NCI-H2227 treated with DMSO at 0.1 percent for 48 hours (cell line): Measurements from ENCODE around the gene IL13.

Experiments
- DNase-seq: peaks from one replicate; lab custom pipeline; 2025; lab: John Stamatoyannopoulos, UW

IL13 gene

DNA sequence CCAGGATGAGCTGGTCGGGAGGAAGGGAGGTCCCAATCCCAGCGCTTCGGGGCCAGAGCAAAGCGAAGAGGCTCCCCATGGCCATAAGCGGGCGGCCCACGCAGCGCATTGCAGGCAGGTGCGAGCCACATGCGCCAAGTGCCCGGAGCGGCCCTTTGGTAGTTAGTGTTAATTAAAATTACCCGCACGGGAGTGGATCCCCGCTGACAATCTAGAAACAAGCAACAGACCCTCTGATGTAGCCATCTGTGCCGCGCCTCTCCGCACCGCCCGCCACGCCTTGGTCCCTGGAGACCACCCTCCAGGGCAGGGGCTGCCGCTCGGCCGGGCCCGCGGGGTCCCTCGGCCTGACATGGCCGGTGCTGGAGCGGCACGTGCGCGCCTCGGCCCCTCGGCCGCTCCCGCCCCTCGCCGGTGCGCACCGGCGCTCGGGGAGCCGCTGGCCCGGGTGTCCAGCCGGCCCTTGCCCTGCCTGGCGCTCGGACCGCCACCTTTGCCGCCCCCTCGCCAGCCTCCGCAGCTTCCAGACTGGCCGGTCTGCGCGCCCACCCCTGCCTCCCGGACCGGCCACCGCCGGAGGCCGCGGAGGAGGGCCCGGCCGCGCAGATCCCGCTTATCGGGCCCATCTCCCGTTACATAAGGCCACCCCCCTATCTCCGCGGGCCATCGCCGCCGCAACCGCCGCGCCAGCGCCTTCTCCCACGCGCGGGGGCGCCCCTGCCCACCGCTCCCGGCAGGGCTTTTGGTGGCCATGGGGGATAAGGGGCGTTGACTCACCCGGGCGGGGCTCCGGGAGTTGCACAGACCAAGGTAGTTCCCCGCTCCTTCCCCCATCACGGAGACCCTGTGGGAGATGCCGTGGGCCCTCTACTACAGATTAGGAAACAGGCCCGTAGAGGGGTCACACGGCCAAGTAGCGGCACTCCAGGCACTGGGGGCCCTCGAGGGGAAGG, 1.9 kb upstream of the IL13 start:
- DNase-seq = no peak

GRCh38 chr5:132656774-132657355, 1.1 kb upstream of the IL13 start:
- DNase-seq = no peak

- DNase-seq = no peak
Measured at GRCh38 chr5:132658381-132659302, 669 bp downstream of the IL13 start.

GRCh38 chr5:132659598-132660493, 1.9 kb downstream of the IL13 start:
- DNase-seq = no peak

DNA sequence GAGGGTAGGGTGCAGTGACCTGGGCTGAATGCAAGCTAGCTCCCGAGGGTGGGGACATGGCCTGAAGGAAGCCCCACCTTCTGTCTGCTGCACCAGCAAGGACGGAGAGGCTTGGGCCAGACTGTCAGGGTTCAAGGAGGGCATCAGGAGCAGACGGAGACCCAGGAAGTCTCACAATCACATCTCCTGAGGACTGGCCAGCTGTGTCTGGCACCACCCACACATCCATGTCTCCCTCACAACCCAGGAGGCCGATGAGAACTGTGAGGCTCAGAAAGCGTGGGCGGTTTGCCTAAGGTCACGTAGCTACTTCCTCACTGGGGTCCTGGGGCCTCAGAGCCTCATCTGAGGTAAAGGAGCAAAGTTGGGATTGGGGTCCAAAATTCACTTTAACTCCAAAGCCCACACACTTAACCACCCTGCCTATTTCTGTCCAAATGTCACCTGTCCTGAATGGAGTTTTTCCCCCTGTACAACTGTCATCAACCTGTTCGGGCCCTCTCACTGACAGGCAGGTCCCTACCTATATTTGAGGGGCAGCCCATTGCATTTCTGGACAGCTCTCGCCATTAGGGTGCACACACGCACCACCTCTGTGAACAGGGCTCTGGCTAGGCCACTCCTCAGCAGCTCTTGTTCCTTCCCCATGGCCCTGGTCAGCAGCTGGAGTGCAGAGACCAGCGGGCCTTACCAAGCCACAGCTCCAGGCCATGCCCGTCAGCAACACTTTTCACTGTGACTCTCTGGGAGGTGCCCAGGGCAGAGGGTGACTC, 3.4 kb downstream of the IL13 start:
- DNase-seq = no peak

DNA sequence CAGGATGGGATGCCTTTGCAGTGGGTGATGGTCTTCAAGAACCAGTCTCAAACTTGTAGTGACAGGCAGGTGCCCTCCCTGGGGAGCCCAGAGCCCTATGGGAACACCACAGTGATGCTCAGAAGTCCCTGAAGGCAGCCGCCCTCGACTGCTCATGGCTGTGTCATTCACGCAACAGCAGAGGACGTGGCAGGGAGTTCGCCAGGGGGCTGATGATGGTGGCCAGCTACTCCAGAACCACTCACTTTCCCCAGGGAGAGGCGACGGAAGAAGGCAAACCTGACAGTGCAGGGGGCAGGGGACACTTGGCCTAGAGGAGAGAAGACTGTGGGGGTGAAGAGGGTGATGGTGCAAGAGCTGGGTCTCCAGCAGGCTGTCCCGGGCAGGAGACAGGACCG, 4.0 kb downstream of the IL13 start:
- DNase-seq = no peak

DNA sequence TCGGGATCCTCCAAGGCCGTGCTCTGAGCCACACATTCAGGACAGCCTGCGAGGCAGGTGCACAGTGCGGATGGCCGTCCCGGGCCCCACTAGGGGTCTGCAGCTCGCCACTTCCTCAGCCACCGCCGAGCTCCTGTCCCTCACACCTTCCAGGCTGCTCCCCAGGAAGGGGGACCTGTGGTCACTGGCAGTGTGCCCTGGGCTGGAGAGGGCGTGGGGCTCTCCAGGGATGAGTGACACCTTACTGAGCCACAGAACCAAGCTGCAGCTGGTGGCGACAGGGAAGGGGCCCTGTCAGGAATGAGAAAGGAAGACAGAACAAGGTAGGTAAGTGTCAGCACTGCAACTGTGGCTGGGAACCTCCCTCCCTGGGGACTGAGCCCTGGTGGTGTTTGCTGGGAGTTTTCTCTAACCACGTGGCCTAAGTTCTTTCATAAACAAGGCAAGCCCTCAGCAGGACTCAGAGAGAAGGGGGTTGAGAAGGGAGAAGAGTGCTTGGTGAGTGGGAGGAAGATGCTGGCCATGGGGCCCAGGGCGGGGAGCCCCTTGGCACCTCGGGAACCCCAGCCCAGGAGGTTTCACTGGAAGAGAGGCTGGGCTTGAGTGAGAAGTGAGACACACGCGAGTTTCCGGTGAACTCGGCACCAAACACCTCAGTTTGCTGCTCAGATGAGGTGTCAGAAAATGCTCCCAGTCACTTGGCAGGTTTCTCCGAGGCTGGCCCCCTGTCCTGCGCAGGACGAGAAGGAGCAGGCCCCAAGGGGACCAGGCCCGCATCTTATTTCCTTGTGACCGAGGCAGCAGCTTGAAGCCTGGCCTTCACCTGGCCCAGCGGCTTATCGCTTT, 5.2 kb downstream of the IL13 start:
- no peak for DNase-seq

- no peak for DNase-seq
Measured at GRCh38 chr5:132663771-132664695, 6.1 kb downstream of the IL13 start.

DNA sequence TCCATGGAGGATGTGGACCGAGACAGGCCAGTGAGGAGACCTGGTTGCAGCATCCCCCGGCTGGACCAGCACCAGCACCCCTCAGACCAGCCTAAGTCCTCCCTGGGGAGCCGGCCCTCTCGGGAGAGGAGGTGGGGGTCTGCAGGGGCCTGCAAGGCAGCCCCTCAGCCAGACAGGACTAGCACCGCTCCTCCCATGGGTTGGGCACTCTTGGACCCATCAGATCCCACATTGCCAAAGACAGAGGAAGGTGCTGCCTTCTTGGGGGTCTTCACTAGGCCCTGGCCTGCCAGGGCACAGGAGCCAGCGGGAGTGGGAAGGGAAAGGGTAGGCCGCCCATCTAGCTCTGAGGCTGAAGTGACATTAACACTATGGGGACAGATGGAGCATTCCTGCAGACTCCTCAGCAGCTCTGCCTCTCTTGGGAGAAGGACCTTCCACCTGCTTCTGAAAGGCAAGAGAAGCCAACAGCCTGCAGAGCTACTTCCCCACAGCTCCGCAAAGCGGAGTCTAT, 6.8 kb downstream of the IL13 start:
- DNase-seq = no peak

GRCh38 chr5:132665574-132666080, 7.7 kb downstream of the IL13 start:
- no peak for DNase-seq

DNA sequence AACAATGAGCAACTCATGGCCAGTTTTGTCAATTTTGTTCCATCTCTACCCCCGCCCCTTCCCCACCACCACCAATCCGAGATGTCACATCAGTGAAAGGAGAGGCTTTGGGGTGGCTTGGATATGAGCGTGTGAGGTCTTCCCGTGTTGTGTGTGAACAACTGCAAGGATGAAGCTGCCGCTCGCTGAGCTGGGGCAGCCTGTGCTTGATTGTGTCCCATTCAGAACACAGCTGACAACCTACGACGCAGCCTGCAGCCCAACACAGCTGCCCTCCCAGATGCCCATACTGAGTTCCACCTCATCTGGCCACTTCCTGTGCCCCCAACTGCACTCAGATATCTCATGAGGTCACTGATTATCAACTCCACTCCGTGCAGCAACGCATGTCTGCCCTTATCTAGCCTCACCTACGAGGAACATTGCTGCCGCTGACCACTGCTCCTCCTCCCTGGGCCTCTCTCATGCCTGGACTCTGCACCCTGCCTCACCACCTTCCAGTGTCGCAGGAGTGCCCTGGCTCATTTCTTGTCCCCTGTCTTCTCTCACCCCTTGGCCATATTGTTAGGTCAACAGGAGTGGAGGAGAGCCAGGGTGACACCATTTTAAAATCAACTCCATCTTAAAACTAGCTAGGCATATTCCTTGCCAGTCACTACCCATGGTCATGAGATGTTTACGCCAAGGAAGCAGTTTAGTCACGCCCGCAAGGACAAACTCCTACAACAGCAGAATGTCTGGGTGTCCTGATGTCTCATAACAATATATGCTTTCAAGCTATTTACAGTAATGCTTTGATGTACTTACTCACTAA, 8.5 kb downstream of the IL13 start:
- DNase-seq = no peak

DNA sequence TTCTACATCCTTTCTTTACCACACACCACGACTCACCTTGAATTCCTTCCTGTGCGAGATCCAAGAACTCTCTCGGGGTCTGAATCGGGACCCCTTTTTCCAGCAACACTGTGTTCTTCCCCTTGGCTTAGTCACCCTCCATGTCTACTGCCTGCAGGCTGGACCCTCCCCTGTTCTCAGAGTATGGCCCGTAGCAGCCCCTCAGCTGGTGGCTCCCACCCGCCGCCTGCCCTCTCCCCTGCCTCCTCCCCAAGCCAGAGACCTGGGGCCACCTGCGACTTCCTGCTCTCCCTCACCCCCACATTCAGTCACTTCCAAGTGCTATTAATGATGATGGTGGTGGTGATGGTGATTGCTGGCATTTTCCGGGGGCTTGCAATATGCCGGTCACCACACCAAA, 9.3 kb downstream of the IL13 start:
- no peak for DNase-seq

DNA sequence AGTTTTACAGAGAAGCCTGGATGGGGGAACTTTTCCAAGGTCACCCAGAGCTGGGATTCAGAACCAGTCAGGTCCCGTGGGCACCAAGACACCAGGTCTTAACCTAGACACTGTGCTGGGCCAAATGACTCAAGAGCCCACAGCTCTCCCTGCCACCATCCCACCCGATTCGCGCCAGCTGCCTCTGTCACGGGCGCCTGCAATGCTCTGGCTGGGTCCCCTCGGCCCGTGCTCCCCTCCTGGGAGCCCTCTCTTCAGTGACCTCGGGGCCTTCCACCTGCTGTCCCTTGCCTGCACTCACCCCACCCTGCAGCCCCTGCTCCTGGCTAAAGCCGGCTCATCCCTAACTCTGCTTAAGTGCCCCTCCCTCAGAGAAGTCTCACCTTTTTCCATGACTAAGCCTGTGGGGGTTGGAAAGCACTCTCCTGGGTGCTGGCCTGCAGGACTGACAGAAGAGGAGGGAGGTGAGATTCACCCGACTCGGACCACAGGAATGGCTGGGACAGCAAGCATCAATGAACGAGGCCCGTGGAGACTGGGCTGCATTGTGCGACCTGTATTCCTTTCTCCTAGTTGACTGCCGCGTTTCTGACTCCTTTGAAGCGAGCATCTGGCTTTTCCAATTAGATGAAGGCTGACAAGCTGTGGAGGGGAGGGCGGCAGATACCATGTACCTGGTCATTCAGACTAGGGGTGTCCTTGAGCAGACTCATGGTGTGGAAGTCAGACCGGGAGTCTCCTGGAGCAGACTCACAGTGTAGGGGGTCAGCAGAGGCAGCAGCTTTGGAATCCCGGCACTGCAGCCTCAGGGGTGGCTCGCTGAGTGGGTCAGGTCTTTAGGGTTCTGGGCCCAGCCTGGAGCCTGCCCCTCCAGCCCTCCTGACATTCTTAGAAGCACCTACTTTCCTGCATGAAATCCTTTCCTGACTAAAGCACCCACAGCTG, 10.1 kb downstream of the IL13 start:
- DNase-seq = no peak

DNA sequence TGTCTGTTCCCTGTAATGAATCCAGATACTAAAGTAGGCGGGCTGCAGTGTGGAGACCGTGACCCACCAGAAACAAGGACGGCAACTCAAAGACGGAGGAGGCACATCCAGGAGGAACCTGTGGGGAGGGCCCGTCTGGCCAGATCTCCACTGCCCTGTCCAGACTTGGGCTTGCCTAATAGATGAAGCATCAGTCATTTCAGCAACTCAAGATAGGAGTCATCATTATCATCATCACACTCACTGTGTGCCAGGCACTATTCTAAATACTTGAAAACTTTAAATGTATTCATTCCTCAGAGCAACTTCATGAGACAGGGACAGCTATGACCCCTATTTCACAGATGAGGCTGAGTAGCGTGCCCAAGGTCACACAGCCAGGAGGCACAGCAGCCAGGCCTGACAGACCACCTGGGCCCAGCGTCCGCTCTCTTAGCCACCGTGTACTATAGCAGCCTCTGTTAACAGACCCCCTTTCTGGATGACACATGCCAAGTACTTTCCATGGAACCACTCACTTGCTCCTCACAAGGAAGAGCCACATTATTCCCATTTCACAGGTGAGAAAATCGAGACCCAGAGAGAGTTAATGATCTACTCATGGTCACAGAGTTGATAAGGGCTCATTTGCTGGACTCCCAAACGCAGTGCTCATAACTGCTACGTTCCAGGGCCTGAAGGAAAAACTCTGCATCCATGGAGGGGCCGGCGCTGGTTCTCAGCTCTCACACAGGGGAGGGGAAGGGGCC, 10.9 kb downstream of the IL13 start:
- no peak for DNase-seq

GRCh38 chr5:132669455-132669820, 11.5 kb downstream of the IL13 start:
- no peak for DNase-seq
